Mesothelial cell of epicardium (in vitro differentiated cells): ENCODE data around the gene FHDC1. TPM values are rescaled to one million over a fixed set of nuclear protein-coding genes. Genes with fewer than 3 reads are reported as not detected.

Experiments used
- DNase-seq, 2 experiments: peaks; one replicate each; pipeline ENCODE4 v3.0.0; 2021; ENCODE audit warnings: low spot score in 2 of 2; ENCODE audit not compliant: unreplicated experiment in 2 of 2
- H3K27ac Mint-ChIP-seq: 2 replicates; pipeline ENCODE4 v1.8.0; 2021; ENCODE audit warnings: mixed read lengths
- H3K27me3 Mint-ChIP-seq: 2 replicates; pipeline ENCODE4 v1.8.0; 2021; ENCODE audit warnings: low read depth, mixed read lengths
- H3K36me3 Mint-ChIP-seq: 2 replicates; pipeline ENCODE4 v1.8.0; 2021; ENCODE audit warnings: mixed read lengths
- H3K4me1 Mint-ChIP-seq: 2 replicates; pipeline ENCODE4 v1.8.0; 2021; ENCODE audit warnings: mixed read lengths
- H3K4me3 Mint-ChIP-seq: 2 replicates; pipeline ENCODE4 v1.8.0; 2021; ENCODE audit warnings: mild to moderate bottlenecking, moderate library complexity, mixed read lengths
- H3K9me3 Mint-ChIP-seq: 2 replicates; pipeline ENCODE4 v1.8.0; 2021; ENCODE audit warnings: mixed read lengths
- total RNA-seq: library from RNA; stranded (reverse); gene quantifications from 3 replicates; pipeline ENCODE4 v1.2.1, GENCODE V29; 2021
- TF ChIP-seq, protein P1 (sequence below): fragments of 200-600 bp; sonication (generic); IDR thresholded peaks from one replicate; pipeline ENCODE4 v1.5.0; 2021; ENCODE audit warnings: antibody characterized with exemption; ENCODE audit not compliant: unreplicated experiment

The FHDC1 gene
- total RNA-seq, 1 donor from 2014 or later, result 4.6 TPM

DNA sequence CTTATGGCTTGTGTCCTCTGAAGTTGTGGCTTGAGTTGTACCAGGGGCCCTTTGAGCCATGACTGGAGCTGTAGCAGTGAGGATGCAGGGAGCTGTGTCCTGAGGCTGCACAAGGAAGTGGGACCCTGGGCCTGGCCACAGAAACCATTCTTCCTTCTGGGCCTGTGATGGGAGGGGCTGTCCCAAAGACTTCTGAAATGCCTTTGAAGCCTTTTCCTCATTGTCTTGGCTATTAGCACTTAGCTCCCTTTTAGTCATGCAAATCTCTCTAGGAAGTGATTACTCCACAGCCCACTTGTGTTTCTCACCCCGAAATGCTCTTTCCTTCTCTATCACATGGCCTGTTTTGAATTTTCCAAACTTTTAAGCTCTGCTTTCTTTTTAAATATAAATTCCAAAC lies 92.4 kb downstream of the FHDC1 start:
- H3K9me3 Mint-ChIP-seq, result peaks cover 28% of the 10 kb centered on the region
- H3K4me1 Mint-ChIP-seq, result peaks cover 13% of the 10 kb centered on the region
- H3K27me3 Mint-ChIP-seq, result no peaks in the 10 kb centered on the region
- TF ChIP-seq, protein P1, sequence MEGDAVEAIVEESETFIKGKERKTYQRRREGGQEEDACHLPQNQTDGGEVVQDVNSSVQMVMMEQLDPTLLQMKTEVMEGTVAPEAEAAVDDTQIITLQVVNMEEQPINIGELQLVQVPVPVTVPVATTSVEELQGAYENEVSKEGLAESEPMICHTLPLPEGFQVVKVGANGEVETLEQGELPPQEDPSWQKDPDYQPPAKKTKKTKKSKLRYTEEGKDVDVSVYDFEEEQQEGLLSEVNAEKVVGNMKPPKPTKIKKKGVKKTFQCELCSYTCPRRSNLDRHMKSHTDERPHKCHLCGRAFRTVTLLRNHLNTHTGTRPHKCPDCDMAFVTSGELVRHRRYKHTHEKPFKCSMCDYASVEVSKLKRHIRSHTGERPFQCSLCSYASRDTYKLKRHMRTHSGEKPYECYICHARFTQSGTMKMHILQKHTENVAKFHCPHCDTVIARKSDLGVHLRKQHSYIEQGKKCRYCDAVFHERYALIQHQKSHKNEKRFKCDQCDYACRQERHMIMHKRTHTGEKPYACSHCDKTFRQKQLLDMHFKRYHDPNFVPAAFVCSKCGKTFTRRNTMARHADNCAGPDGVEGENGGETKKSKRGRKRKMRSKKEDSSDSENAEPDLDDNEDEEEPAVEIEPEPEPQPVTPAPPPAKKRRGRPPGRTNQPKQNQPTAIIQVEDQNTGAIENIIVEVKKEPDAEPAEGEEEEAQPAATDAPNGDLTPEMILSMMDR, result no peak
- no peaks in the 10 kb centered on the region for H3K36me3 Mint-ChIP-seq
- no peak overlapping the region for H3K4me3 Mint-ChIP-seq
- DNase-seq, result no peak
- H3K27ac Mint-ChIP-seq, result no peak overlapping the region

Other genes with a start within 250 kb of the FHDC1 start
- gene TIGD4, start 156.6 kb upstream of the FHDC1 start, total RNA-seq, result 0.43 to 0.65 TPM (median 0.58 TPM) in 3 replicates
- gene ARFIP1, start 156.4 kb upstream of the FHDC1 start, total RNA-seq, result 25.1 to 26.7 TPM (median 26.2 TPM) in 3 replicates